SW480 (cell line): Measurements from ENCODE around the gene INPP5J.
"Not testable (repeated sequence)": the region's sequence is repeated elsewhere in the genome, so short reads cannot be mapped to it uniquely, and the experiment has no call there.

ENCODE experiments used
- DNase-seq: peaks from one replicate; pipeline ENCODE4 v3.0.0-alpha.2; 2016; ENCODE audit warnings: low spot score

INPP5J gene, protein sequence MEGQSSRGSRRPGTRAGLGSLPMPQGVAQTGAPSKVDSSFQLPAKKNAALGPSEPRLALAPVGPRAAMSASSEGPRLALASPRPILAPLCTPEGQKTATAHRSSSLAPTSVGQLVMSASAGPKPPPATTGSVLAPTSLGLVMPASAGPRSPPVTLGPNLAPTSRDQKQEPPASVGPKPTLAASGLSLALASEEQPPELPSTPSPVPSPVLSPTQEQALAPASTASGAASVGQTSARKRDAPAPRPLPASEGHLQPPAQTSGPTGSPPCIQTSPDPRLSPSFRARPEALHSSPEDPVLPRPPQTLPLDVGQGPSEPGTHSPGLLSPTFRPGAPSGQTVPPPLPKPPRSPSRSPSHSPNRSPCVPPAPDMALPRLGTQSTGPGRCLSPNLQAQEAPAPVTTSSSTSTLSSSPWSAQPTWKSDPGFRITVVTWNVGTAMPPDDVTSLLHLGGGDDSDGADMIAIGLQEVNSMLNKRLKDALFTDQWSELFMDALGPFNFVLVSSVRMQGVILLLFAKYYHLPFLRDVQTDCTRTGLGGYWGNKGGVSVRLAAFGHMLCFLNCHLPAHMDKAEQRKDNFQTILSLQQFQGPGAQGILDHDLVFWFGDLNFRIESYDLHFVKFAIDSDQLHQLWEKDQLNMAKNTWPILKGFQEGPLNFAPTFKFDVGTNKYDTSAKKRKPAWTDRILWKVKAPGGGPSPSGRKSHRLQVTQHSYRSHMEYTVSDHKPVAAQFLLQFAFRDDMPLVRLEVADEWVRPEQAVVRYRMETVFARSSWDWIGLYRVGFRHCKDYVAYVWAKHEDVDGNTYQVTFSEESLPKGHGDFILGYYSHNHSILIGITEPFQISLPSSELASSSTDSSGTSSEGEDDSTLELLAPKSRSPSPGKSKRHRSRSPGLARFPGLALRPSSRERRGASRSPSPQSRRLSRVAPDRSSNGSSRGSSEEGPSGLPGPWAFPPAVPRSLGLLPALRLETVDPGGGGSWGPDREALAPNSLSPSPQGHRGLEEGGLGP

DNA sequence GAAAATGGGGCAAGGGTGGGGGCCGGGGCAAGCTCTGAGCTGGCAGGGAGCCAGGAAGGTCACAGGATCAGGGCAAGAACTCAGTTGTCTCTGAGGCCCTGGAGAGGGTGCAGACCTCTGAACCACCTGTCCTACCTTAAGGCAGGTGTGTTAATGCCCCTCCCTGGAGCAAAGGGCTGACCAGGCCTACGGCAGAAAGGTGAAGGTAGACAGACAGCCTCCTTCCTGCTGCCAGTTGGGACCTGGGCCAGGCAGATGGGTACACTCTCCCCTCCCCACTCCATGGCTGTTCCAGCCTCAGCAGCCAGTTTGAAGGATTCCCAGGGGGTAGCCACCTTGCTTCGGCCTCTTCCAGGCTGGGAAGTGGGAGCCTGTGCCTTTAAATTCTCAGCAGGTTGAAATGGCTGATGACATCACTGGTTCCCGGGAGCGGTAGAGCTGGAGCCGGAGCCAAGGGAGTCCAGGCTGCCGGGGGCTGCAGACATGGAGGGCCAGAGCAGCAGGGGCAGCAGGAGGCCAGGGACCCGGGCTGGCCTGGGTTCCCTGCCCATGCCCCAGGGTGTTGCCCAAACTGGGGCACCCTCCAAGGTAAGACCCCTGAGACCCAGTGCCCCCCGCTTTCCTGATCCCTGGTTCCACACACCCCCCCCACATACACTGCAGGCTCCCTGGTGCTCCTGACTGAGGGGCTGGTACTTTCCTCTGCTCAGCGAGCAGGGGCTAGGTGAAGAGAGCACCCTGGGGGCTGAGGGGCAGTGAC is at the start of gene INPP5J:
Gene INPP5J, plus strand, starts transcription at position 435 of the 760 bp plus-strand sequence. Its CDS starts 49 bp downstream, at position 484.
- peak; percentile 56 for DNase-seq

- DNase-seq = not testable (repeated sequence)
Measured at GRCh38 chr22:31073125-31073524, 49.6 kb upstream of the INPP5J start.

- not testable (repeated sequence) for DNase-seq
Measured at GRCh38 chr22:31073545-31074145, 49.1 kb upstream of the INPP5J start.

DNA sequence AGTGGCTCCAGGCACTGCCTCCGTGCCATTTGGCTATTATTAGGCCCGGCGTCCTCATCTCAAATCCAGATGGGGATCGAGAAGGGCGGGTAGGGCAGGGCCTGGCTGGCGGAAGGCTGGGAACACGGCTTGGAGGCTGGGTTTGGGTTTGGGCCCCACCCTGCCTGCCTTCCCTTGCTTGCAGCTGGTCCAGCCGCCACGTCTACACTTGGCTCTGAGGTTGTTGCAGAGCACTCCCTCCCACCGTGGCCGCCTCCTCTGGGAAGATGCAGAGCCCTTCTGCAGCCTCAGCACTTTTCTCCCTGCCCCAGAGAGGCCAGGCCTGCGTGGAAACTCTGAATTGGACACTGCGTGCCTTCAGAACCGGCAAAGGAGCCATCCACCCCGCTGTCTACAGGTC is 46.8 kb upstream of the INPP5J start:
- no peak for DNase-seq

- no peak for DNase-seq
Measured at GRCh38 chr22:31077681-31078080, 45.1 kb upstream of the INPP5J start.

- not testable (repeated sequence) for DNase-seq
Measured at GRCh38 chr22:31078389-31078788, 44.4 kb upstream of the INPP5J start.

DNA sequence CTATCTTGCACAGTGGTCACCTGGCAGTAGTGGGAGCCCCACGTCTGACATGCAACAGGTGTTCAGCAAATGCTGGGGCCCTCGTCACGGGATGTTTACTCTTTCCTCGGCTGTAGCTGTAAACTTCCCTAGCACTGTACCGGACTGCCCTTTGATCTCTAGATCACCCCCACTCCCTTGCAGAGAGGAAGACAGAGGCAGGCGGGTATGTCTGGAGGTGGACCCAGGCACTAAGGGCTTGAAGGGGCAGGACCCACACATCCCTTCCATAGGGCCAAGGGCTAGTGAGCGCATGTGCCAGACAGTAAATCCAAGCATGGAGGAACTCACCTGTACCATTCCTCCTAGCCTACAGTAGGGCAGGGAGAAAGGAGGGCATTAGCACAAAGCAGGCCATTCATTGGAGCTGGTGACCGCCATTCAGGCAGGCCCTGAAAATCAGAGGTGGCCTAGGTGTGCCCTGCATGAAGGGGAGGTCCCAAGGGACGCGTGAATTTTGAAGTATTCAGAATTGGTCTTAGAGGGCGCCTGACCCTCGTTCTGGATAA is 43.6 kb upstream of the INPP5J start:
- DNase-seq = peak; percentile 85

GRCh38 chr22:31080164-31080847 is 42.5 kb upstream of the INPP5J start:
- no peak for DNase-seq

DNA sequence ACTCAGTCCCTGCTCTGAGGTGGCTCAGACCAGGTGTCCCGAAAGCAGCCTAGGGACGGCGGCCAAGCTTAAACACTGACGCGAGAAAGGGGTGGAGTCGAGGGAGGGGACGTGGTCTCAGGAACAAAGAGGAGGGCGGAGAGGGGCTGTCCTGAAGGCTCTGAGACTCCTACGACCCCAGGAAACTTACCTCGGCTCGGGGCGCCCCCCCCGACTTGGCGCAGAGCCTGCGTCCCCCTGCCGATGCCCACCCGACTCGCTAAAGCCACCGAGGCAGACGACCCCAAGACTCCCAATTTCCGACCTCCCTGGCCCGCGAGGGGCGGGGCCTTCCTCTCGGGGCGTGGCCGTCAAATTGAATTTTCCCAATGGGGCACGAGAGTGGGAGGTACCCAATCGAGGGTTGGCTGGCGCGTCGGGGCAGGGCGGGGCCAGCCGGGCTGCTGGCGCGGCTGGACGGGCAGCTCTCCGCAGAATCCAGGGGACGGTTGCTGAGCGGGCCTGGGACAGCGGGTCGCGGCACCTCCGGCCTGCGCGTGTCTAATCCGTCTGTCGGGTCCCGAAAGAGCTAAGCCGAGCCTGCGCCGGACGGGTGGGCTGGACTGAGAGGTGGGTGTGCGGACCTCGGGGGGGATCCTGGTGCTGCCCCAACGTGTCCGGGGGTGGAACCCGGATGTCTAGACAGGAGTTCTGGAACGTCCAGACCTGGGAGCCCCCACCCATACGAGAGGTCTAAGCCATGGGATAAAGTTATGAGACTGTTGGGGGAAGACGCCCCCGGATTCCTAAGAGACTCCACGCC is 41.7 kb upstream of the INPP5J start, which contains the start of gene SMTN:
Gene SMTN, plus strand, starts transcription at position 471 of the 802 bp plus-strand sequence. CDS start 1,941 bp downstream, outside the sequence.
- peak; percentile 84 for DNase-seq

DNA sequence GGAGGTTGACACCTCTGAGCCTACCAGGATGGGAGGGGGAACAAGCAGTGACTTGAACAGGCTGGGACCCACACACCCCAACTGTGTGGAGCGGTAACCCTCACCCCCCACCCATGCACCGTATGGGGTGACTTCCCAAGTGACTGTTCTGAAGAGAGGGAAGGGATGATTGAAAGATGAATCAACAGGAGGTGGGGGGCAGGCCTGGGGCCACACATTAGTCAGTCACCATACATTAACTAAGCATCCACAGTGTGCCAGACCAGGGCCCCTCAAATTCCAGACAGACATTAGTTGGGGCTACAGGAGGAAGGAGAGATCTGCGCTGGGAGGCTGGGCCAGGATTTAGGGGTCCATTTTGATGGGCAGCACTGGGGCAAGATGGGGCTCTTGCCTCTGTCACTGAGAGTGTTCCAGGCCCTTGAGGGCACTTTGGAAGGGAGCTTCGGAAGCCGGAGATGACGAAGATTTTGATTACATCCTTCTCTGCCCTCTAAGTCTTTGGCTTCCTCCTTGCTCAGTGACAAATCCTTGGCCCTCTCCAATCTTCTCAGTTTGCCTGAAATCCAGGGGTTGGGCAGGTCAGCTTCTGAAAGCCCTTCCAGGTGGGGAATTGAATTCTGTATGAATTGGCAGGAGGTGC is 40.7 kb upstream of the INPP5J start:
- peak; percentile 36 for DNase-seq

- peak; percentile 71 for DNase-seq
Measured at GRCh38 chr22:31082606-31083376, 40.0 kb upstream of the INPP5J start.

DNA sequence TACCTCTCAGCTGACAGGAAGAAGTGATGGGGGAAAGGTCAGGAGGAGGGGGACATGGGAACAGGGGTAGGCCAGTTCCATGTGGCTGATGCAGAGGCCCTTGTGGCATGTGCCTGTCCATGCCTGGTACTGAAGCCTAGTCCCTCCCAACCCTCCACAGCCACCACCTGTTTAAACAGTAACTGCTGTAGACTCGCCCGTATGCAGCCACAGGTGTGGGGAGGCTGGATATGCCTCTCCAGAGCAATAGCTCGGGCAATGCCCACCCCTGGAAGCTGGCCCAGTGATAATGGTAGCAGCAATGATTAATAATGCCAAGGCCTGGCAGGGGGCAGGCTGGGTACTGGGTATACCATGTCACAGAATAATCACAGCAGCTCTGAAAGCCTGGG is 39.4 kb upstream of the INPP5J start:
- peak; percentile 58 for DNase-seq

GRCh38 chr22:31083923-31084810 is 38.6 kb upstream of the INPP5J start:
- DNase-seq = no peak

GRCh38 chr22:31084811-31085492 is 37.8 kb upstream of the INPP5J start:
- DNase-seq = peak; percentile 80

DNA sequence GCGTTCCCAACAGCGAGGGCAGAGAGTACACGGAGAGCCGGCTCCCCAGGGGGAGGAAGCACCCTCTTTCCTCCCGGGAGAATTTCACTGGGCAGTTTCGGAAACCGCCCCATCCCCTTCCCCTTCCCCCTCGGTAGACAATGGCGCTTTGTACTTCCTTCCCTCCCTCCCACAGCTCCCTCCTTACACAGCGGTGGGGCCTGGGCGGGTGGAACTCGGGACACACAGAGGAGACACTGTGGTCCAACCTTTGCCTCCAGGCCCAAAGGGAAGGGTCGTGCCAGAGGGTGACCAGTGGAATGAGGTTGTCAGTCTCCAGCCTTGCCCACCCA is 37.3 kb upstream of the INPP5J start:
- peak; percentile 65 for DNase-seq

DNA sequence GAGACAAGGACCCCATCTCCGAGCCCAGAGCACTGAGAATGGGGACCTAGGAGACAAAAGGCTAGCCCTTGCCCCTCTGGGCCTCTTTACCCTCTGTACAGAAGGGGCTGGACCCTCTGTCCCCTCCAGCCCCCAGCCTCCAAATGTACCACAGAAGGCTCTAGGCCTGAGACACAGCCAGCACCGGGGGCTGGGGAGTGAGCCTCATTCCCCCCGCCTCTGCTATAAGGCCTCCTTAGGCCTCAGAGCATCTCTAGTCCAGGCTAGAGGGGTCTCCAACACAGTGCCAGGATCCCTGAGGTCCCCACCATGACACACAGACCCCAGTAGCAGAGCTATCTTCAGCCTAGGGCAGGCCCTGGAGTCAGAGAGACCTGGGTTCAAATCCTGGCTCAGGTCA is 36.8 kb upstream of the INPP5J start:
- DNase-seq = no peak
